Pancreas (tissue), 10 donors: ENCODE results near the gene HSPBP1. TPM values are rescaled to one million over a fixed set of nuclear protein-coding genes. Genes with fewer than 3 reads are reported as not detected.

Experiments used
- ATAC-seq, 4 donors: fragments of 200-7000 bp; cut with Tn5 transposase; one replicate each; pipeline versions ENCODE4 v1.8.0 to v1.9.1; 2020; ENCODE audit warnings: mild to moderate bottlenecking in 4 of 4, moderate library complexity in 4 of 4
- DNase-seq, 6 donors: peaks; one replicate each; pipeline ENCODE4 v3.0.0-alpha.2; 2020
- FAIRE-seq: peaks from 2 replicates; lab custom pipeline; 2012; peaks lifted over from hg19 to GRCh38; lab: Jason Lieb, UNC
- H3K27ac ChIP-seq, 4 donors: fragments of 200-600 bp; sonication (generic); 1 replicate in 3 of 4; 2 replicates in 1 of 4; pipeline versions ENCODE4 v1.5.0 to v1.8.0; 2020
- H3K27me3 ChIP-seq, 4 donors: fragments of 200-600 bp; one replicate each; pipeline ENCODE4 v1.8.0; 2021
- H3K36me3 ChIP-seq, 3 donors: fragments of 200-600 bp; sonication (generic) in 1 of 3; one replicate each; pipeline versions ENCODE4 v1.5.0 to v1.8.0; 2020 to 2021
- H3K4me1 ChIP-seq, 3 donors: fragments of 200-600 bp; one replicate each; pipeline ENCODE4 v1.8.0; 2021
- H3K4me3 ChIP-seq, 4 donors: fragments of 200-600 bp; sonication (generic) in 2 of 4; one replicate each; pipeline versions ENCODE4 v1.5.0 to v1.8.0; 2020 to 2021
- H3K9me3 ChIP-seq, 4 donors: fragments of 200-600 bp; one replicate each; pipeline ENCODE4 v1.8.0; 2021
- CTCF ChIP-seq, 4 donors: fragments of 200-600 bp; sonication (generic) in 3 of 4; IDR thresholded peaks; one replicate each; pipeline versions ENCODE4 v1.5.0 to v1.8.0; 2021; ENCODE audit warnings: antibody characterized with exemption in 4 of 4
- WGBS, 2 donors: extraction: QIAGEN DNeasy Blood & Tissue Kit; methylation state at CpG; one replicate each; pipeline ENCODE4 v1.1.7; 2013; 5-methylcytosine and 5-hydroxymethylcytosine counted together
- intact Hi-C, 3 donors: fragments of 100-400 bp; cut with DNase I; formaldehyde crosslinking; loops; one replicate each; pipeline versions ENCODE4 v1.11.1 to v1.14.2; 2022
- microRNA-seq, 2 donors: library from miRNA; unstranded; fragments of <30 nt; microRNA quantifications; one replicate each; pipeline versions ENCODE4 to v1.1.0, GENCODE V29; 2019 to 2020
- polyA plus RNA-seq, 2 donors: library from polyadenylated mRNA; stranded (reverse); fragments of 200-250 nt; gene quantifications; one replicate each; pipeline ENCODE4 v1.2.3, GENCODE V29; 2013
- total RNA-seq, 6 donors: library from RNA; stranded (reverse); fragmentation: NEBNext Ultra II Directional in 4 of 6; extraction: Animal tissue kit (Norgen Biotek cat#: 25700) in 4 of 6; gene quantifications; one replicate each; pipeline versions ENCODE4 v1.2.1 to v1.2.4, GENCODE V29; 2021 to 2023
- donor health status: healthy with polysubstance abuse.
- donor health status: DM: no; HTN: no; CAD: no; lungs with moderate emphysema.
- donor health status: DM: no; HTN: no; CAD: no.
- donor health status: control.
- donor health status: control.
- donor health status: Bipolar disorder and iron deficiency.
- donor health status: DM: yes; HTN: yes; CAD: no.
- donor health status: DM: no; HTN: no; CAD: no.
- donor health status: DM: no; HTN: no; CAD: no.
- donor health status: DM: yes; HTN: yes; CAD: no.

HSPBP1 gene
- total and polyA plus RNA-seq, 8 donors: 7.0 to 29.5 (median 12.8) TPM

GRCh38 chr19:55212447-55212846, 67.5 kb downstream of the HSPBP1 start:
- Histone ChIP-seq H3K4me3 (no peak overlapping the region), H3K36me3 (no peaks in the 10 kb centered on the region), H3K27me3 (no peaks in the 10 kb centered on the region), H3K27ac (no peak overlapping the region), H3K4me1 (peaks cover 15 to 23% (median 15%) of the 10 kb centered on the region in 3 donors), H3K9me3 (no peaks in the 10 kb centered on the region)
- 69 to 72% methylated on average over 3 of the region's 3 CpGs for WGBS, 2 donors
- no peak for FAIRE-seq
- no peak for ATAC-seq
- intact Hi-C loops: no loop called here
- TF ChIP-seq CTCF (IDR thresholded peaks at IDR 0.05): no peak
- no peak for DNase-seq

Small RNAs within 50 kb of the gene (microRNA-seq; reads per million reads assigned to microRNA genes)
- gene MIR6802 (0 to 1.5 reads per million in 2 donors), gene MIR6803 (5.3 to 5.4 reads per million in 2 donors), gene MIR6804 (0.29 to 0.39 reads per million in 2 donors)

Other genes starting within 250 kb of the HSPBP1 start
- under 1 TPM in 5 of 6 donors, not detected in 1; 0.09 to 0.25 (median 0.24) TPM for gene GP6, start 241.8 kb downstream of the HSPBP1 start, total RNA-seq
- gene GP6, start 241.8 kb downstream of the HSPBP1 start, polyA plus RNA-seq: under 1 TPM in 1 of 2 donors, not detected in 1; 0.31 TPM
- gene RDH13, start 217.0 kb downstream of the HSPBP1 start, total RNA-seq: 10 to 100 TPM; 10.9 to 27.1 (median 14.2) TPM
- 10 to 100 TPM; 22.0 to 26.6 TPM for gene RDH13, start 217.0 kb downstream of the HSPBP1 start, polyA plus RNA-seq
- gene EPS8L1, start 204.2 kb downstream of the HSPBP1 start, total RNA-seq: 10 to 100 TPM; 10.2 to 32.0 (median 16.0) TPM
- gene EPS8L1, start 204.2 kb downstream of the HSPBP1 start, polyA plus RNA-seq: 100 to 1,000 TPM; 152 to 279 TPM
- 10 to 100 TPM; 37.1 to 61.5 (median 50.9) TPM for gene PPP1R12C, start 162.5 kb downstream of the HSPBP1 start, total RNA-seq
- 100 to 1,000 TPM; 174 to 266 TPM for gene PPP1R12C, start 162.5 kb downstream of the HSPBP1 start, polyA plus RNA-seq
- gene TNNT1, start 130.9 kb downstream of the HSPBP1 start, total RNA-seq: under 1 TPM in 1 of 6 donors, not detected in 5; 0.54 TPM
- 1 to 10 TPM in 1 of 2 donors, not detected in 1; 4.0 TPM for gene TNNT1, start 130.9 kb downstream of the HSPBP1 start, polyA plus RNA-seq
- 1 to 10 TPM in 1 of 6 donors, under 1 TPM in 1, not detected in 4; 0.66 to 4.1 TPM for gene TNNI3, start 122.4 kb downstream of the HSPBP1 start, total RNA-seq
- gene TNNI3, start 122.4 kb downstream of the HSPBP1 start, polyA plus RNA-seq: 1 to 10 TPM; 2.2 to 2.9 TPM
- gene DNAAF3, start 113.5 kb downstream of the HSPBP1 start, total RNA-seq: 1 to 10 TPM; 1.2 to 3.2 (median 2.5) TPM
- 1 to 10 TPM; 3.0 to 3.3 TPM for gene DNAAF3, start 113.5 kb downstream of the HSPBP1 start, polyA plus RNA-seq
- gene SYT5, start 99.8 kb downstream of the HSPBP1 start, total RNA-seq: 1 to 10 TPM in 5 of 6 donors, under 1 TPM in 1; 0.88 to 3.7 (median 1.7) TPM
- gene SYT5, start 99.8 kb downstream of the HSPBP1 start, polyA plus RNA-seq: 10 to 100 TPM; 10.6 to 41.1 TPM
- 10 to 100 TPM in 2 of 6 donors, 1 to 10 TPM in 4; 5.1 to 15.3 (median 8.8) TPM for gene PTPRH, start 70.6 kb downstream of the HSPBP1 start, total RNA-seq
- 1 to 10 TPM; 5.8 to 8.0 TPM for gene PTPRH, start 70.6 kb downstream of the HSPBP1 start, polyA plus RNA-seq
- gene TMEM86B, start 51.3 kb downstream of the HSPBP1 start, total RNA-seq: 1 to 10 TPM; 1.0 to 1.8 (median 1.5) TPM
- 10 to 100 TPM; 14.4 to 27.3 TPM for gene TMEM86B, start 51.3 kb downstream of the HSPBP1 start, polyA plus RNA-seq
- gene PPP6R1, start 21.1 kb downstream of the HSPBP1 start, total RNA-seq: 10 to 100 TPM; 15.3 to 31.4 (median 18.9) TPM
- gene PPP6R1, start 21.1 kb downstream of the HSPBP1 start, polyA plus RNA-seq: 10 to 100 TPM; 27.0 to 33.1 TPM
- 1 to 10 TPM in 3 of 6 donors, under 1 TPM in 3; 0.46 to 2.5 (median 1.1) TPM for gene BRSK1, start 3.9 kb upstream of the HSPBP1 start, total RNA-seq
- 1 to 10 TPM; 4.8 to 9.2 TPM for gene BRSK1, start 3.9 kb upstream of the HSPBP1 start, polyA plus RNA-seq
- 1 to 10 TPM in 1 of 6 donors, under 1 TPM in 2, not detected in 3; 0.32 to 1.3 (median 0.83) TPM for gene TMEM150B, start 45.2 kb upstream of the HSPBP1 start, total RNA-seq
- gene TMEM150B, start 45.2 kb upstream of the HSPBP1 start, polyA plus RNA-seq: under 1 TPM in 1 of 2 donors, not detected in 1; 0.14 TPM
- 10 to 100 TPM in 2 of 6 donors, 1 to 10 TPM in 4; 4.3 to 12.6 (median 6.9) TPM for gene KMT5C, start 59.8 kb upstream of the HSPBP1 start, total RNA-seq
- gene KMT5C, start 59.8 kb upstream of the HSPBP1 start, polyA plus RNA-seq: 10 to 100 TPM; 22.3 to 27.4 TPM
- under 1 TPM in 1 of 6 donors, not detected in 5; 0.62 TPM for gene COX6B2, start 74.6 kb upstream of the HSPBP1 start, total RNA-seq
- under 1 TPM; 0.28 to 0.42 TPM for gene COX6B2, start 74.6 kb upstream of the HSPBP1 start, polyA plus RNA-seq
- not detected for gene GARIN5B, start 83.2 kb upstream of the HSPBP1 start, total RNA-seq
- gene GARIN5B, start 83.2 kb upstream of the HSPBP1 start, polyA plus RNA-seq: not detected
- under 1 TPM in 3 of 6 donors, not detected in 3; 0.20 to 0.41 (median 0.37) TPM for gene IL11, start 90.4 kb upstream of the HSPBP1 start, total RNA-seq
- gene IL11, start 90.4 kb upstream of the HSPBP1 start, polyA plus RNA-seq: under 1 TPM; 0.16 to 0.19 TPM
- not detected for gene TMEM190, start 96.7 kb upstream of the HSPBP1 start, total RNA-seq
- gene TMEM190, start 96.7 kb upstream of the HSPBP1 start, polyA plus RNA-seq: under 1 TPM in 1 of 2 donors, not detected in 1; 0.45 TPM
- 10 to 100 TPM; 14.7 to 32.7 (median 21.3) TPM for gene TMEM238, start 104.2 kb upstream of the HSPBP1 start, total RNA-seq
- gene TMEM238, start 104.2 kb upstream of the HSPBP1 start, polyA plus RNA-seq: under 1 TPM; 0.42 TPM
- 1,000 to 10,000 TPM in 1 of 6 donors, 100 to 1,000 TPM in 5; 420 to 1,198 (median 819) TPM for gene RPL28, start 105.8 kb upstream of the HSPBP1 start, total RNA-seq
- 1,000 to 10,000 TPM in 1 of 2 donors, 100 to 1,000 TPM in 1; 738 to 1,109 TPM for gene RPL28, start 105.8 kb upstream of the HSPBP1 start, polyA plus RNA-seq
- 1 to 10 TPM; 2.0 to 7.3 (median 5.1) TPM for gene UBE2S, start 127.7 kb upstream of the HSPBP1 start, total RNA-seq
- gene UBE2S, start 127.7 kb upstream of the HSPBP1 start, polyA plus RNA-seq: 1 to 10 TPM; 3.6 to 5.0 TPM
- gene SHISA7, start 163.2 kb upstream of the HSPBP1 start, total RNA-seq: under 1 TPM in 3 of 6 donors, not detected in 3; 0.05 to 0.16 (median 0.06) TPM
- under 1 TPM; 0.04 to 0.33 TPM for gene SHISA7, start 163.2 kb upstream of the HSPBP1 start, polyA plus RNA-seq
- gene ISOC2, start 181.5 kb upstream of the HSPBP1 start, total RNA-seq: 10 to 100 TPM; 13.0 to 23.9 (median 20.9) TPM
- gene ISOC2, start 181.5 kb upstream of the HSPBP1 start, polyA plus RNA-seq: 10 to 100 TPM; 38.3 to 43.9 TPM
- not detected for gene C19orf85, start 184.6 kb upstream of the HSPBP1 start, total RNA-seq
- gene C19orf85, start 184.6 kb upstream of the HSPBP1 start, polyA plus RNA-seq: not detected
- 1 to 10 TPM; 3.4 to 6.2 (median 4.1) TPM for gene ZNF628, start 196.5 kb upstream of the HSPBP1 start, total RNA-seq
- gene ZNF628, start 196.5 kb upstream of the HSPBP1 start, polyA plus RNA-seq: 1 to 10 TPM; 2.6 to 7.8 TPM
- 10 to 100 TPM in 1 of 6 donors, 1 to 10 TPM in 5; 5.8 to 10.1 (median 7.5) TPM for gene NAT14, start 205.1 kb upstream of the HSPBP1 start, total RNA-seq
- gene NAT14, start 205.1 kb upstream of the HSPBP1 start, polyA plus RNA-seq: 10 to 100 TPM; 27.9 to 32.4 TPM
- gene SSC5D, start 208.3 kb upstream of the HSPBP1 start, total RNA-seq: 1 to 10 TPM in 4 of 6 donors, under 1 TPM in 2; 0.60 to 5.3 (median 1.4) TPM
- gene SSC5D, start 208.3 kb upstream of the HSPBP1 start, polyA plus RNA-seq: 1 to 10 TPM in 1 of 2 donors, under 1 TPM in 1; 0.77 to 2.1 TPM